H9 (cell line): ENCODE results near the gene MCL1. TPM values are rescaled to one million over a fixed set of nuclear protein-coding genes. Genes with fewer than 3 reads are reported as not detected.
A peak's percentile ranks its signal among the peaks of the same experiment; 100 is the strongest.
"Not testable (repeated sequence)": the region's sequence is repeated elsewhere in the genome, so short reads cannot be mapped to it uniquely, and the experiment has no call there.

ENCODE experiments used
- DNase-seq: peaks from one replicate; pipeline ENCODE4 v3.0.0-alpha.2; 2017
- H2AFZ ChIP-seq: one replicate; pipeline ENCODE4 v1.6.1; 2013; ENCODE audit warnings: mild to moderate bottlenecking, low read length, control low read depth, moderate library complexity
- H2AK5ac ChIP-seq: 2 replicates; pipeline ENCODE4 v1.6.1; 2013; ENCODE audit warnings: low read length, control low read depth, mixed read lengths; ENCODE audit not compliant: insufficient read length
- H2BK120ac ChIP-seq: one replicate; pipeline ENCODE4 v1.6.1; 2013; ENCODE audit warnings: low read depth, mild to moderate bottlenecking, low read length, control low read depth, inconsistent platforms; ENCODE audit not compliant: poor library complexity, severe bottlenecking
- H2BK12ac ChIP-seq: 2 replicates; pipeline ENCODE4 v1.6.1; 2013; ENCODE audit warnings: low read length, control low read depth, mixed read lengths, low read depth; ENCODE audit not compliant: insufficient read length
- H2BK15ac ChIP-seq: 2 replicates; pipeline ENCODE4 v1.6.1; 2013; ENCODE audit warnings: low read depth, low read length, control low read depth
- H2BK20ac ChIP-seq: one replicate; pipeline ENCODE4 v1.6.1; 2013; ENCODE audit warnings: low read depth, mild to moderate bottlenecking, low read length, control low read depth, inconsistent platforms; ENCODE audit not compliant: poor library complexity, severe bottlenecking
- H2BK5ac ChIP-seq: 2 replicates; pipeline ENCODE4 v1.6.1; 2013; ENCODE audit warnings: low read length, control low read depth, mixed read lengths; ENCODE audit not compliant: insufficient read length
- H3K14ac ChIP-seq: 2 replicates; pipeline ENCODE4 v1.6.1; 2013; ENCODE audit warnings: low read length, control low read depth; ENCODE audit not compliant: insufficient read depth
- H3K18ac ChIP-seq: 2 replicates; pipeline ENCODE4 v1.6.1; 2013; ENCODE audit warnings: low read depth, mild to moderate bottlenecking, mixed read lengths, low read length, control low read depth; ENCODE audit not compliant: insufficient read length
- H3K23ac ChIP-seq: 2 replicates; pipeline ENCODE4 v1.6.1; 2013; ENCODE audit warnings: low read length, control low read depth, mixed read lengths, low read depth; ENCODE audit not compliant: insufficient read length
- H3K23me2 ChIP-seq: 2 replicates; pipeline ENCODE4 v1.6.1; 2013; ENCODE audit warnings: low read depth, mild to moderate bottlenecking, mixed read lengths, low read length, control low read depth; ENCODE audit not compliant: insufficient read length, poor library complexity, severe bottlenecking
- H3K27ac ChIP-seq: 2 replicates; pipeline ENCODE4 v1.5.1; 2013; ENCODE audit warnings: low read length, control low read depth, mixed read lengths, low read depth; ENCODE audit not compliant: insufficient read length
- H3K27me3 ChIP-seq: 2 replicates; pipeline ENCODE4 v1.6.1; 2013; ENCODE audit warnings: low read length, control low read depth, inconsistent platforms; ENCODE audit not compliant: insufficient read depth
- H3K4ac ChIP-seq: 2 replicates; pipeline ENCODE4 v1.6.1; 2013; ENCODE audit warnings: low read depth, mild to moderate bottlenecking, control low read depth, inconsistent platforms, low read length, moderate library complexity
- H3K4me1 ChIP-seq: 2 replicates; pipeline ENCODE4 v1.6.1; 2013; ENCODE audit warnings: low read length, control low read depth, inconsistent platforms; ENCODE audit not compliant: insufficient read depth
- H3K4me2 ChIP-seq: 2 replicates; pipeline ENCODE4 v1.6.1; 2013; ENCODE audit warnings: low read length, control low read depth, mixed read lengths; ENCODE audit not compliant: insufficient read length, insufficient read depth
- H3K56ac ChIP-seq: 2 replicates; pipeline ENCODE4 v1.6.1; 2013; ENCODE audit warnings: low read depth, mild to moderate bottlenecking, mixed read lengths, low read length, control low read depth; ENCODE audit not compliant: insufficient read length
- H3K79me1 ChIP-seq: 2 replicates; pipeline ENCODE4 v1.6.1; 2013; ENCODE audit warnings: low read depth, mild to moderate bottlenecking, moderate library complexity, low read length, control low read depth, inconsistent platforms; ENCODE audit not compliant: insufficient read depth, poor library complexity, severe bottlenecking
- H3K79me2 ChIP-seq: 2 replicates; pipeline ENCODE4 v1.6.1; 2013; ENCODE audit warnings: low read length, control low read depth, inconsistent platforms; ENCODE audit not compliant: insufficient read depth
- H3K9ac ChIP-seq: 2 replicates; pipeline ENCODE4 v1.6.1; 2013; ENCODE audit warnings: low read length, control low read depth, mixed read lengths; ENCODE audit not compliant: insufficient read length; ENCODE audit errors: extremely low read depth
- H3K9me3 ChIP-seq: one replicate; pipeline ENCODE4 v1.6.1; 2013; ENCODE audit warnings: low read depth, low read length, inconsistent platforms; ENCODE audit not compliant: control insufficient read depth
- H3T11ph ChIP-seq: one replicate; pipeline ENCODE4 v1.6.1; 2013; ENCODE audit warnings: mild to moderate bottlenecking, low read length, control low read depth, inconsistent platforms
- H4K20me1 ChIP-seq: one replicate; pipeline ENCODE4 v1.6.1; 2013; ENCODE audit not compliant: control insufficient read depth, insufficient read length, insufficient read depth
- H4K5ac ChIP-seq: 2 replicates; pipeline ENCODE4 v1.6.1; 2013; ENCODE audit warnings: low read depth, mild to moderate bottlenecking, mixed read lengths, low read length, control low read depth; ENCODE audit not compliant: insufficient read length
- H4K8ac ChIP-seq: replicated peaks from 2 replicates; pipeline ENCODE4 v1.6.1; 2013; ENCODE audit warnings: low read length, control low read depth, mixed read lengths, low read depth; ENCODE audit not compliant: insufficient read length
- H4K91ac ChIP-seq: 2 replicates; pipeline ENCODE4 v1.6.1; 2013; ENCODE audit warnings: low read depth, mild to moderate bottlenecking, moderate library complexity, mixed read lengths, low read length, control low read depth; ENCODE audit not compliant: insufficient read length
- H3K27ac Mint-ChIP-seq, 3 experiments: 2 replicates in 2 of 3; 3 replicates in 1 of 3; pipeline ENCODE4 v1.8.0; 2020 to 2021; ENCODE audit warnings: mixed read lengths in 3 of 3, mild to moderate bottlenecking in 1 of 3, moderate library complexity in 1 of 3
- H3K27me3 Mint-ChIP-seq: 2 replicates; pipeline ENCODE4 v1.8.0; 2021; ENCODE audit warnings: low read depth, mild to moderate bottlenecking, moderate library complexity, mixed read lengths
- H3K36me3 Mint-ChIP-seq, 3 experiments: 2 replicates in 2 of 3; 3 replicates in 1 of 3; pipeline ENCODE4 v1.8.0; 2020 to 2021; ENCODE audit warnings: low read depth in 3 of 3, mixed read lengths in 3 of 3; ENCODE audit not compliant: insufficient read depth in 1 of 3
- H3K4me1 Mint-ChIP-seq, 2 experiments: 2 replicates each; pipeline ENCODE4 v1.8.0; 2020; ENCODE audit warnings: mixed read lengths in 2 of 2
- H3K4me3 Mint-ChIP-seq, 2 experiments: 2 replicates in 1 of 2; 3 replicates in 1 of 2; pipeline ENCODE4 v1.8.0; 2020 to 2021; ENCODE audit warnings: mild to moderate bottlenecking in 2 of 2, mixed read lengths in 2 of 2, moderate library complexity in 1 of 2
- H3K9me3 Mint-ChIP-seq, 2 experiments: 2 replicates in 1 of 2; 3 replicates in 1 of 2; pipeline ENCODE4 v1.8.0; 2020; ENCODE audit warnings: mild to moderate bottlenecking in 2 of 2, mixed read lengths in 2 of 2, moderate library complexity in 1 of 2
- CTCF ChIP-seq: fragments of 200-600 bp; sonication (generic); conservative IDR thresholded peaks from 3 replicates; pipeline ENCODE4 v1.8.0; 2021; ENCODE audit warnings: antibody characterized with exemption, mild to moderate bottlenecking
- WGBS: extraction: QIAGEN DNeasy Blood & Tissue Kit; methylation state at CpG from one replicate; pipeline ENCODE4 v1.1.7; 2013; ENCODE audit warnings: missing lambda C conversion rate, low lambda C conversion rate, mixed read lengths; ENCODE audit not compliant: insufficient read length; ENCODE audit errors: extremely low coverage; 5-methylcytosine and 5-hydroxymethylcytosine counted together
- total RNA-seq: library from RNA; stranded (reverse); gene quantifications from 2 replicates; pipeline ENCODE4 v1.2.1, GENCODE V29; 2021

Gene MCL1
- total RNA-seq, 1 experiment from 2014 or later: 247 TPM

GRCh38 chr1:150603711-150604110 lies 24.3 kb upstream of the MCL1 start:
- H2BK20ac ChIP-seq: no peak overlapping the region
- Mint-ChIP-seq H3K4me1 (peaks cover 16 to 18% of the 10 kb centered on the region in 2 experiments), H3K9me3 (no peaks in the 10 kb centered on the region), H3K36me3 (peaks cover 5 to 16% (median 10%) of the 10 kb centered on the region in 3 experiments; a peak in 6 of 7 replicates), H3K27ac (peak overlapping the region; percentile 63 to 76 (median 68); a peak in 4 of 7 replicates), H3K27me3 (no peaks in the 10 kb centered on the region), H3K4me3 (no peak overlapping the region)
- no peak overlapping the region for H3K56ac ChIP-seq
- no peak overlapping the region for H3K4me2 ChIP-seq
- H3K79me1 ChIP-seq: no peaks in the 10 kb centered on the region
- H2BK12ac ChIP-seq: no peak overlapping the region
- H3K27ac ChIP-seq: peak overlapping the region; percentile 96
- no peak overlapping the region for H2AK5ac ChIP-seq
- no peak overlapping the region for H2BK120ac ChIP-seq
- H4K91ac ChIP-seq: no peak overlapping the region
- no peaks in the 10 kb centered on the region for H3K79me2 ChIP-seq
- H3K4ac ChIP-seq: no peak overlapping the region
- H3K18ac ChIP-seq: no peak overlapping the region
- no peak overlapping the region for H3T11ph ChIP-seq
- no peak overlapping the region for H2BK15ac ChIP-seq
- H2BK5ac ChIP-seq: no peak overlapping the region
- H3K9ac ChIP-seq: no peak overlapping the region
- DNase-seq: no peak
- no peak overlapping the region for H2AFZ ChIP-seq
- H3K9me3 ChIP-seq: no peaks in the 10 kb centered on the region
- H4K8ac ChIP-seq: no peak overlapping the region
- H3K23me2 ChIP-seq: no peaks in the 10 kb centered on the region
- no peaks in the 10 kb centered on the region for H3K27me3 ChIP-seq
- H3K4me1 ChIP-seq: peaks cover 5% of the 10 kb centered on the region; the same call in 1 of the 2 replicates
- no peak for TF ChIP-seq CTCF
- no peak overlapping the region for H3K14ac ChIP-seq
- H4K5ac ChIP-seq: no peak overlapping the region
- no CpG with 5 or more reads among the region's 3 CpGs for WGBS
- no peak overlapping the region for H3K23ac ChIP-seq
- no peaks in the 10 kb centered on the region for H4K20me1 ChIP-seq

DNA sequence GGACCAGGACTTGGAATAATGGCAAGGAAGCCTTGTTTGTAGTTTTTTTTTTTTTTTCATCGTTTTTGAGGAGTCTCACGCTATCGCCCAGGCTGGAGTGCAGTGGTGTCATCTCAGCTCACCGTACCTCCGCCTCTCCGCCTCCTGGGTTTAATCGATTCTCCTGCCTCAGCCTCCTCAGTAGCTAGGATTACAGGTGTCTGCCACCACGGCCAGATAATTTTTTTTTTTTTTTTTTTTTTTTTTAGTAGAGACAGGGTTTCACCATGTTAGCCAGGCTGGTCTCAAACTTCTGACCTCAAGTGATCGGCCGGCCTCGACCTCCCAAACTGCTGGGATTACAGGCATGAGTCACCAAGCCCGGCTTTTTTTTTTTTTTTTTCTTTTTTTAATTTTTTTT lies 23.0 kb upstream of the MCL1 start:
- H2AK5ac ChIP-seq, H2BK120ac ChIP-seq, H2BK15ac ChIP-seq, H4K5ac ChIP-seq, H3K56ac ChIP-seq, H3K4me1 ChIP-seq, H3K9me3 Mint-ChIP-seq, H3K23ac ChIP-seq, H3K4me3 Mint-ChIP-seq, H3K4me2 ChIP-seq, H3T11ph ChIP-seq, H3K27me3 Mint-ChIP-seq, H3K9me3 ChIP-seq, H3K27me3 ChIP-seq, H4K8ac ChIP-seq, H2AFZ ChIP-seq, H3K4ac ChIP-seq, DNase-seq, H2BK12ac ChIP-seq, H4K91ac ChIP-seq, H2BK5ac ChIP-seq, H3K14ac ChIP-seq, H3K79me2 ChIP-seq, H3K23me2 ChIP-seq, H3K9ac ChIP-seq, H4K20me1 ChIP-seq, H3K18ac ChIP-seq, H3K27ac ChIP-seq, H3K79me1 ChIP-seq: not testable (repeated sequence)
- Mint-ChIP-seq H3K36me3 (peaks cover 5 to 16% (median 10%) of the 10 kb centered on the region in 3 experiments; a peak in 6 of 7 replicates), H3K27ac (peak overlapping the region in 1 of 3 experiments; percentile 44; a peak in 1 of 7 replicates), H3K4me1 (peaks cover 16 to 21% of the 10 kb centered on the region in 2 experiments)
- H2BK20ac ChIP-seq: peak overlapping the region; percentile 93
- WGBS: no CpG with 5 or more reads among the region's 12 CpGs
